HEK293T (cell line): ENCODE results near the gene PM20D1.
"Not testable (repeated sequence)": the region's sequence is repeated elsewhere in the genome, so short reads cannot be mapped to it uniquely, and the experiment has no call there.

ENCODE experiments used
- CTCF ChIA-PET: fragments of 350-600 bp; formaldehyde crosslinking; extraction: SDS; loops from one replicate; lab custom pipeline; 2021; ENCODE audit warnings: antibody characterized with exemption, inconsistent platforms; lab: Yijun Ruan, JAX
- POLR2A ChIA-PET: fragments of 350-600 bp; formaldehyde crosslinking; extraction: SDS; loops from one replicate; lab custom pipeline; 2020; ENCODE audit warnings: antibody characterized with exemption, inconsistent platforms; lab: Yijun Ruan, JAX
- DNase-seq: peaks from one replicate; pipeline ENCODE4 v3.0.0; 2012; ENCODE audit warnings: mixed read lengths; ENCODE audit errors: extremely low spot score
- ARNT ChIP-seq: fragments of 450-650 bp; IDR thresholded peaks from 2 replicates; pipeline ENCODE4 v1.6.1; 2017; ENCODE audit warnings: mild to moderate bottlenecking
- BHLHE40 ChIP-seq: fragments of 450-650 bp; IDR thresholded peaks from 2 replicates; pipeline ENCODE4 v1.6.1; 2016; ENCODE audit warnings: mild to moderate bottlenecking, moderate library complexity, borderline replicate concordance
- CTBP1 ChIP-seq: fragments of 450-650 bp; IDR thresholded peaks from 2 replicates; pipeline ENCODE4 v1.6.1; 2016; ENCODE audit warnings: borderline replicate concordance
- ELF4 ChIP-seq: fragments of 450-650 bp; IDR thresholded peaks from 2 replicates; pipeline ENCODE4 v1.6.1; 2017; ENCODE audit warnings: antibody characterized with exemption
- FOXA1 ChIP-seq: fragments of 450-650 bp; IDR thresholded peaks from 2 replicates; pipeline ENCODE4 v1.6.1; 2016; ENCODE audit warnings: mild to moderate bottlenecking
- FOXK2 ChIP-seq: fragments of 450-650 bp; IDR thresholded peaks from 2 replicates; pipeline ENCODE4 v1.6.1; 2016; ENCODE audit warnings: mild to moderate bottlenecking
- FOXM1 ChIP-seq: fragments of 450-650 bp; IDR thresholded peaks from 2 replicates; pipeline ENCODE4 v1.6.1; 2017; ENCODE audit warnings: mild to moderate bottlenecking, borderline replicate concordance
- HDGF ChIP-seq: fragments of 450-650 bp; IDR thresholded peaks from 2 replicates; pipeline ENCODE4 v1.6.1; 2017; ENCODE audit warnings: antibody characterized with exemption, borderline replicate concordance
- L3MBTL2 ChIP-seq: fragments of 450-650 bp; conservative IDR thresholded peaks from 2 replicates; pipeline ENCODE4 v1.6.1; 2016; ENCODE audit warnings: mild to moderate bottlenecking
- LEF1 ChIP-seq: fragments of 450-650 bp; IDR thresholded peaks from 2 replicates; pipeline ENCODE4 v1.6.1; 2017; ENCODE audit warnings: mild to moderate bottlenecking, borderline replicate concordance
- NFRKB ChIP-seq: fragments of 450-650 bp; IDR thresholded peaks from 2 replicates; pipeline ENCODE4 v1.6.1; 2016; ENCODE audit warnings: mild to moderate bottlenecking, moderate library complexity
- PKNOX1 ChIP-seq: fragments of 450-650 bp; IDR thresholded peaks from 2 replicates; pipeline ENCODE4 v1.6.1; 2016
- SP1 ChIP-seq: fragments of 450-650 bp; IDR thresholded peaks from 2 replicates; pipeline ENCODE4 v1.6.1; 2017
- SUZ12 ChIP-seq: fragments of 450-650 bp; IDR thresholded peaks from 2 replicates; pipeline ENCODE4 v1.6.1; 2016; ENCODE audit warnings: mild to moderate bottlenecking
- TARDBP ChIP-seq: fragments of 450-650 bp; IDR thresholded peaks from 2 replicates; pipeline ENCODE4 v1.6.1; 2016
- ZNF384 ChIP-seq: fragments of 450-650 bp; IDR thresholded peaks from 2 replicates; pipeline ENCODE4 v1.6.1; 2016

PM20D1 gene

DNA sequence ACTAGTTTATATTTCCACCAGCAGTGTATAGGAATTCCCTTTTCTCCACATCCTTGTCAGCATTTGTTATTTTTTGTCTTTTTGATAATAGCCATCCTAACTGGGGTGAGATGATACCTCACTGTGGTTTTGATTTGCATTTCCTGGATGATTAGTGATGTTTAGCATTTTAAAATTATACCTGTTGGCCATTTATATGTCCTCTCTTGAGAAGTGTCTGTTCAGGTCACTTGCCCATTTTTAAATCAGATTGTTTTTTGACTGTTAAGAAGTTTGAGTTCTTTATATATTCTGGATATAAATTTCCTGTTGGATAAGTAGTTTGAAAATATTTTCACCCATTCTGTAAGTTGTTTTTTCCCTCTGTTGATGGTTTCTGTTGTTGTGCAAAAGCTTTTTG lies 31.0 kb upstream of the PM20D1 start:
- ChIA-PET POLR2A (no interaction called here), CTCF (no interaction called here)
- DNase-seq, result no peak
- no peak for TF ChIP-seq FOXK2
- TF ChIP-seq PKNOX1, result no peak
- TF ChIP-seq SUZ12, result no peak
- no peak for TF ChIP-seq BHLHE40
- TF ChIP-seq FOXA1, result no peak
- no peak for TF ChIP-seq SP1
- TF ChIP-seq ZNF384, result no peak
- no peak for TF ChIP-seq ELF4
- TF ChIP-seq LEF1, result no peak
- TF ChIP-seq NFRKB, result no peak
- no peak for TF ChIP-seq ARNT
- no peak for TF ChIP-seq HDGF
- no peak for TF ChIP-seq TARDBP
- no peak for TF ChIP-seq CTBP1

DNA sequence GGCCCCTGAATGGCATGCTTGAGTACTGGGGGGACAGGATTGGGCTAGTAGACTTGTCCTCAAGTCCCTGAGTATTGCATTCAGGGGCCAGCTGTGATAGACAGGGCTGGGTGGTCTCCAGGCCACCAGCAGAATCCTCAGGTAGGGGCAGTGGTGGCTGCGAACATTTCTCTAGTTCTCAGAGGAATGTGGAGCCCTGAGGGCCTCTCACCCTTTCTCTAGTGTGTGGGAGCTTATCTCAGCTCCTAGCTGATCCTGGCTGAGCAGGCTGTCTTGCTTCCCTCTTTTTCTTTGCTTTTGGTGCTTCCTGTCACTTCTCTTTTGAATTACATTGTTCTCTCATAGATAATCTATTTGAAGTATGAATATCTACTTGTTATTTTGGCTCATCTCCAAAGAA lies 30.0 kb upstream of the PM20D1 start:
- TF ChIP-seq TARDBP (no peak), FOXA1 (no peak), FOXK2 (no peak), L3MBTL2 (no peak), NFRKB (no peak), ZNF384 (no peak), ELF4 (no peak), FOXM1 (no peak), BHLHE40 (no peak), HDGF (no peak), SUZ12 (no peak), ARNT (no peak), PKNOX1 (no peak), SP1 (no peak), CTBP1 (no peak), LEF1 (no peak)
- ChIA-PET POLR2A (no interaction called here), CTCF (no interaction called here)
- no peak for DNase-seq

DNA sequence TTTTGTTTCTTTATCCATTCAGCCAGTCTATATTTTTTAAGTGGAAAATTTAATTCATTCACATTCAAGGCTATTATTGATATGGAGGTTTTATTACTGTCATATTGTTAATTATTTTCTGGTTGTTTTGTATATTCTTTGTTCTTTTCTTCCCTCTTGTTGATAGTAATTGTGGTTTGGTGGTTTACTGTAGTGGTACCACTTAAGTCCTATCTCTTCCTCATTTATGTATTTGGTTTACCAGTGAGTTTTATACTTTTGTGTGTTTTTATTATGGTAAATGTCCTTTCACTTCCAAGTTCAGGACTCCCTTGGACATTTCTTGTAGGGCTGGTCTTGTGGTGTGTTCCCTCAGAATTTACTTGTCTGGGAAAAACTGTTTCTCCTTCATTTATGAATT lies 28.1 kb upstream of the PM20D1 start:
- CTCF ChIA-PET, result no interaction called here
- DNase-seq, result no peak
- POLR2A ChIA-PET, result no interaction called here
- TF ChIP-seq FOXM1 (no peak), L3MBTL2 (no peak), ELF4 (no peak), FOXA1 (no peak), FOXK2 (no peak), SUZ12 (no peak), SP1 (no peak), TARDBP (no peak), NFRKB (no peak)

DNA sequence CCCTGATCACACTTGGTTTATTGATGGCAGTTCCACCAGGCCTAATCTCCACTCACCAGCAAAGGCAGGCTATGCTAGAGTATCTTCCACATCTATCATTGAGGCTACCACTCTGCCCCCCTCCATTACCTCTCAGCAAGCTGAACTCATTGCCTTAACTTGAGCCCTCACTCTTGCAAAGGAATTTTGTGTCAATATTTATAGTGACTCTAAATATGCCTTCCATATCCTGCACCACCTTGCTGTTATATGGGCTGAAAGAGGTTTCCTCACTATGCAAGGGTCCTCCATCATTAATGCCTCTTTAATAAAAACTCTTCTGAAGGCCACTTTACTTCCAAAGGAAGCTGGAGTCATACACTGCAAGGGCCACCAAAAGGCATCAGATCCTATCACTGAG lies 23.2 kb upstream of the PM20D1 start:
- POLR2A ChIA-PET, CTCF ChIA-PET, DNase-seq: not testable (repeated sequence)

- TF ChIP-seq NFRKB (no peak), SP1 (no peak), LEF1 (no peak), BHLHE40 (no peak), CTBP1 (no peak), FOXA1 (no peak), ELF4 (no peak), TARDBP (no peak), PKNOX1 (no peak), ARNT (no peak), FOXK2 (no peak), L3MBTL2 (no peak), HDGF (no peak), ZNF384 (no peak), FOXM1 (no peak), SUZ12 (no peak)
These were observed 20.3 kb upstream of the PM20D1 start for GRCh38 chr1:205870236-205870635.

GRCh38 chr1:205861540-205861939 lies 11.6 kb upstream of the PM20D1 start:
- no peak for DNase-seq
- ChIA-PET CTCF (no interaction called here), POLR2A (no interaction called here)
- TF ChIP-seq FOXA1 (no peak), CTBP1 (no peak), FOXK2 (no peak), ZNF384 (no peak), PKNOX1 (no peak), BHLHE40 (no peak), L3MBTL2 (no peak), SP1 (no peak), LEF1 (no peak)

More at GRCh38 chr1:205870236-205870635, 20.3 kb upstream of the PM20D1 start:
- ChIA-PET POLR2A (no interaction called here), CTCF (no interaction called here)
- no peak for DNase-seq
